K562 (cell line): ENCODE data around the gene IL26. TPM values are rescaled to one million over a fixed set of nuclear protein-coding genes. Genes with fewer than 3 reads are reported as not detected.

Experiments used
- ADNP ChIP-seq: fragments of 200-800 bp; sonication (Bioruptor generic); IDR thresholded peaks from 2 replicates; pipeline ENCODE4 v1.6.1; 2016; ENCODE audit warnings: missing genetic modification characterization, missing compliant biosample characterization
- DPF2 ChIP-seq: fragments of 450-650 bp; IDR thresholded peaks from 2 replicates; pipeline ENCODE4 v1.6.1; 2016
- ELF2 ChIP-seq: fragments of 250-450 bp; sonication (Bioruptor Pico); IDR thresholded peaks from 2 replicates; pipeline ENCODE4 v1.5.0; 2021; ENCODE audit warnings: mild to moderate bottlenecking
- JUN ChIP-seq, 2 experiments: sonication (generic) in 1 of 2; formaldehyde crosslinking in 1 of 2; IDR thresholded peaks; 2 replicates each; pipeline versions ENCODE4 v1.6.1 to v1.8.0; 2012 to 2022; ENCODE audit warnings: borderline replicate concordance in 2 of 2, mild to moderate bottlenecking in 2 of 2, improper control_type of control experiment in 1 of 2, low read depth in 1 of 2, low read length in 1 of 2, missing genetic modification reagents in 1 of 2
- KHSRP ChIP-seq: fragments of 450-650 bp; IDR thresholded peaks from 2 replicates; pipeline ENCODE4 v1.6.1; 2017
- NFE2 ChIP-seq: IDR thresholded peaks from 2 replicates; pipeline ENCODE4 v1.6.1; 2014; ENCODE audit warnings: antibody characterized with exemption, low read depth
- NR3C1 ChIP-seq: sonication (generic); formaldehyde crosslinking; IDR thresholded peaks from 2 replicates; pipeline ENCODE4 v1.8.1; 2022; ENCODE audit warnings: missing genetic modification reagents
- PHF21A ChIP-seq: fragments of 450-650 bp; IDR thresholded peaks from 2 replicates; pipeline ENCODE4 v1.6.1; 2017; ENCODE audit warnings: low read depth, borderline replicate concordance
- PURB ChIP-seq: sonication (generic); formaldehyde crosslinking; IDR thresholded peaks from 2 replicates; pipeline ENCODE4 v1.9.0; 2021; ENCODE audit warnings: low read depth, mild to moderate bottlenecking, missing genetic modification reagents
- RFX1 ChIP-seq: fragments of 450-650 bp; IDR thresholded peaks from 2 replicates; pipeline ENCODE4 v1.6.1; 2016; ENCODE audit warnings: mild to moderate bottlenecking, moderate library complexity
- SIN3B ChIP-seq: fragments of 450-650 bp; IDR thresholded peaks from 2 replicates; pipeline ENCODE4 v1.6.1; 2017; ENCODE audit warnings: low read depth, mild to moderate bottlenecking, moderate library complexity
- SIX5 ChIP-seq, 2 experiments: IDR thresholded peaks; 2 replicates each; pipeline ENCODE4 v1.6.1; 2011; ENCODE audit warnings: low read length in 2 of 2, borderline replicate concordance in 1 of 2, low read depth in 1 of 2, mild to moderate bottlenecking in 1 of 2, moderate library complexity in 1 of 2; ENCODE audit not compliant: insufficient read depth in 1 of 2
- SMARCA4 ChIP-seq: fragments of 450-650 bp; IDR thresholded peaks from 2 replicates; pipeline ENCODE4 v1.6.1; 2016
- SPI1 ChIP-seq: IDR thresholded peaks from 2 replicates; pipeline ENCODE4 v1.6.1; 2011; ENCODE audit warnings: low read depth, low read length, control low read depth, borderline replicate concordance
- TAL1 ChIP-seq: fragments of 450-650 bp; IDR thresholded peaks from 2 replicates; pipeline ENCODE4 v1.6.1; 2016; ENCODE audit warnings: mild to moderate bottlenecking
- TCF3 ChIP-seq: sonication (generic); formaldehyde crosslinking; IDR thresholded peaks from 2 replicates; pipeline ENCODE4 v1.4.0; 2020; ENCODE audit warnings: mild to moderate bottlenecking, missing genetic modification reagents
- THRA ChIP-seq: fragments of 450-650 bp; IDR thresholded peaks from 2 replicates; pipeline ENCODE4 v1.6.1; 2017; ENCODE audit warnings: mild to moderate bottlenecking, moderate library complexity
- TRIM28 ChIP-seq: fragments of 450-650 bp; IDR thresholded peaks from 2 replicates; pipeline ENCODE4 v1.6.1; 2017
- ZNF124 ChIP-seq: sonication (generic); formaldehyde crosslinking; IDR thresholded peaks from 2 replicates; pipeline ENCODE4 v1.8.1; 2022; ENCODE audit warnings: missing genetic modification reagents
- ZNF324 ChIP-seq: fragments of 250-450 bp; sonication (Bioruptor Pico); IDR thresholded peaks from 2 replicates; pipeline ENCODE4 v1.4.0; 2020; ENCODE audit warnings: mild to moderate bottlenecking
- ZNF668 ChIP-seq: fragments of 250-450 bp; sonication (Bioruptor Pico); IDR thresholded peaks from 2 replicates; pipeline ENCODE4 v1.8.0; 2022; ENCODE audit warnings: mild to moderate bottlenecking, inconsistent platforms
- ZNF707 ChIP-seq: fragments of 250-450 bp; sonication (Bioruptor Pico); conservative IDR thresholded peaks from 2 replicates; pipeline ENCODE4 v1.8.0; 2022; ENCODE audit warnings: inconsistent platforms, mild to moderate bottlenecking, moderate library complexity
- ZNF77 ChIP-seq: fragments of 250-450 bp; sonication (Bioruptor Pico); IDR thresholded peaks from 2 replicates; pipeline ENCODE4 v1.5.0; 2020
- polyA plus RNA-seq, 8 experiments: library from polyadenylated mRNA; depleted of rRNA in 4 of 8; stranded (reverse) in 5 of 8; unstranded in 3 of 8; fragments of >200 nt; fragmentation: Nextera tagmentation in 2 of 8; fragmentation: Illumina TruSeq in 1 of 8; extraction: Ambion mirVana in 2 of 8; extraction: Trizol in 1 of 8; gene quantifications; 2 replicates each; pipeline versions ENCODE4 v1.2.1 to v1.2.3, GENCODE V29; 2011 to 2014; ENCODE audit warnings: inconsistent platforms in 1 of 8, missing spikeins in 1 of 8
- total RNA-seq, 7 experiments: library from RNA; depleted of rRNA in 6 of 7; stranded (reverse); fragments of >200 nt in 6 of 7; fragmentation: Illumina TruSeq in 2 of 7; extraction: Trizol in 2 of 7; gene quantifications; 2 replicates each; pipeline versions ENCODE4 v1.2.1 to v1.2.3, GENCODE V29; 2011 to 2021; ENCODE audit warnings: low replicate concordance in 1 of 7
- TF ChIP-seq, protein P1 (sequence below), 2 experiments: fragments of 450-650 bp; formaldehyde crosslinking in 1 of 2; IDR thresholded peaks; 2 replicates each; pipeline versions ENCODE4 v1.4.0 to v1.6.1; 2014 to 2020; ENCODE audit warnings: mild to moderate bottlenecking in 2 of 2, borderline replicate concordance in 1 of 2, low read depth in 1 of 2

Gene IL26
- total and polyA plus RNA-seq, 9 of the 15 experiments (the other 6 are each of a cell fraction or from before 2014, with no cell fraction given): not detected

DNA sequence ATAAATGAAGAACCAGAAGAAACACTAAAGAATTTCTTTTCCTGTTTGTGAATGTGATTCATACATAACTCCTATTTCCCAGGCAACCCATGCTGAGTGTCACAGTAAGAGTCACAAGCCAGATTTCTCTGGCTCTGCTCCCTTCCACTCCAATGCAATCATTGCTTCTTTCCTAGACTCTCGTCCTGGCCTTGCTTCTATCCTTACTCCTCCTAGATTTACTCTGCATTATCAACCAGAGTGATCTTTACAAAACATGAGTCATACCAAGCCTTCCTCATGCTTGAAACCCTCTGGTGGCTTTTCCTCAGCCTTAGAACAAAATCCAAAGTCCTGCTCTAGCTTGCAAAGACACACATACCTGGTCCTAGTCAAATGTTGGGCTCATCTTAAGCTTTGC, 14.5 kb upstream of the IL26 start (continued):
- no peak for TF ChIP-seq SIX5 (IDR thresholded peaks at IDR 0.05; ENCODE audit: borderline replicate concordance in 1 of 2, insufficient read depth in 1 of 2, low read depth in 1 of 2, low read length in 2 of 2)
- no peak for TF ChIP-seq ZNF324 (CRISPR knock-in tag)
- no peak for TF ChIP-seq TCF3 (CRISPR knock-in tag)
- TF ChIP-seq NFE2: 0 out of 2 replicates have a peak, but pooled peaks have one; percentile 17
- TF ChIP-seq NR3C1 (CRISPR knock-in tag): no peak
- no peak for TF ChIP-seq ZNF668 (CRISPR knock-in tag)
- TF ChIP-seq ELF2 (CRISPR knock-in tag): no peak
- TF ChIP-seq JUN (IDR thresholded peaks at IDR 0.05; ENCODE audit: borderline replicate concordance, low read depth, low read length): peak; percentile 90
- no peak for TF ChIP-seq JUN (CRISPR knock-in tag; IDR thresholded peaks at IDR 0.05; ENCODE audit: borderline replicate concordance)
- no peak for TF ChIP-seq ZNF77 (CRISPR knock-in tag)
- no peak for TF ChIP-seq THRA
- peak; percentile 82 for TF ChIP-seq DPF2
- TF ChIP-seq RFX1: peak; percentile 66
- no peak for TF ChIP-seq SIN3B
- TF ChIP-seq PURB (CRISPR knock-in tag): no peak
- no peak for TF ChIP-seq TRIM28
- TF ChIP-seq ZNF124 (CRISPR knock-in tag): no peak
- TF ChIP-seq TAL1: no peak
- 0 out of 2 replicates have a peak, but pooled peaks have one; percentile 28 for TF ChIP-seq PHF21A
- TF ChIP-seq KHSRP: no peak
- TF ChIP-seq SMARCA4: peak; percentile 81
- TF ChIP-seq, protein P1, sequence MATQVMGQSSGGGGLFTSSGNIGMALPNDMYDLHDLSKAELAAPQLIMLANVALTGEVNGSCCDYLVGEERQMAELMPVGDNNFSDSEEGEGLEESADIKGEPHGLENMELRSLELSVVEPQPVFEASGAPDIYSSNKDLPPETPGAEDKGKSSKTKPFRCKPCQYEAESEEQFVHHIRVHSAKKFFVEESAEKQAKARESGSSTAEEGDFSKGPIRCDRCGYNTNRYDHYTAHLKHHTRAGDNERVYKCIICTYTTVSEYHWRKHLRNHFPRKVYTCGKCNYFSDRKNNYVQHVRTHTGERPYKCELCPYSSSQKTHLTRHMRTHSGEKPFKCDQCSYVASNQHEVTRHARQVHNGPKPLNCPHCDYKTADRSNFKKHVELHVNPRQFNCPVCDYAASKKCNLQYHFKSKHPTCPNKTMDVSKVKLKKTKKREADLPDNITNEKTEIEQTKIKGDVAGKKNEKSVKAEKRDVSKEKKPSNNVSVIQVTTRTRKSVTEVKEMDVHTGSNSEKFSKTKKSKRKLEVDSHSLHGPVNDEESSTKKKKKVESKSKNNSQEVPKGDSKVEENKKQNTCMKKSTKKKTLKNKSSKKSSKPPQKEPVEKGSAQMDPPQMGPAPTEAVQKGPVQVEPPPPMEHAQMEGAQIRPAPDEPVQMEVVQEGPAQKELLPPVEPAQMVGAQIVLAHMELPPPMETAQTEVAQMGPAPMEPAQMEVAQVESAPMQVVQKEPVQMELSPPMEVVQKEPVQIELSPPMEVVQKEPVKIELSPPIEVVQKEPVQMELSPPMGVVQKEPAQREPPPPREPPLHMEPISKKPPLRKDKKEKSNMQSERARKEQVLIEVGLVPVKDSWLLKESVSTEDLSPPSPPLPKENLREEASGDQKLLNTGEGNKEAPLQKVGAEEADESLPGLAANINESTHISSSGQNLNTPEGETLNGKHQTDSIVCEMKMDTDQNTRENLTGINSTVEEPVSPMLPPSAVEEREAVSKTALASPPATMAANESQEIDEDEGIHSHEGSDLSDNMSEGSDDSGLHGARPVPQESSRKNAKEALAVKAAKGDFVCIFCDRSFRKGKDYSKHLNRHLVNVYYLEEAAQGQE (IDR thresholded peaks at IDR 0.05; ENCODE audit: borderline replicate concordance): peak; percentile 20; the same call in 1 of the 2 replicates
- TF ChIP-seq, protein P1 (CRISPR knock-in tag; IDR thresholded peaks at IDR 0.05; ENCODE audit: low read depth): no peak
- no peak for TF ChIP-seq ADNP (tag)
- TF ChIP-seq ZNF707 (CRISPR knock-in tag): no peak
- TF ChIP-seq SPI1: peak; percentile 15; the same call in 1 of the 2 replicates
